HepG2 (cell line): ENCODE data around the gene RANGRF. TPM values are rescaled to one million over a fixed set of nuclear protein-coding genes. Genes with fewer than 3 reads are reported as not detected.

ENCODE experiments used
- ATAC-seq: fragments of 200-7000 bp; cut with Tn5 transposase; 3 replicates; pipeline ENCODE4 v1.9.1; 2020; ENCODE audit warnings: mild to moderate bottlenecking, moderate library complexity
- BruUV-seq: library from RNA; stranded (reverse); fragments of 400-500 nt; replicated peaks from 2 replicates; lab custom pipeline; 2021; lab: Mats Ljungman, UMichigan
- CTCF ChIA-PET: fragments of 300-600 bp; formaldehyde crosslinking; extraction: SDS; loops from one replicate; lab custom pipeline; 2021; ENCODE audit warnings: low total read pairs, inconsistent platforms, low intra/inter-chr PET ratio; lab: Yijun Ruan, JAX
- POLR2A ChIA-PET: fragments of 350-600 bp; sonication (Branson Sonifier 250); formaldehyde crosslinking; loops from one replicate; lab custom pipeline; 2020; ENCODE audit warnings: antibody characterized with exemption, inconsistent platforms; lab: Yijun Ruan, JAX
- DNase-seq: peaks from one replicate; pipeline ENCODE4 v3.0.0-alpha.2; 2015; ENCODE audit warnings: low spot score
- FAIRE-seq: peaks from 3 replicates; lab custom pipeline; 2011; peaks lifted over from hg19 to GRCh38; lab: Jason Lieb, UNC
- H2AFZ ChIP-seq: one replicate; pipeline ENCODE4 v1.6.1; 2011; ENCODE audit warnings: low read length, inconsistent platforms
- H3K27ac ChIP-seq: fragments of 300-600 bp; 3 replicates; pipeline ENCODE4 v1.8.0; 2011; ENCODE audit warnings: mixed run types, mild to moderate bottlenecking, mixed read lengths, low read length, inconsistent platforms; ENCODE audit not compliant: insufficient read depth; ENCODE audit errors: extremely low read length
- H3K27me3 ChIP-seq, 2 experiments: fragments of 200-600 bp in 1 of 2; 2 replicates in 1 of 2; 3 replicates in 1 of 2; pipeline versions ENCODE4 v1.6.0 to v1.8.0; 2011; ENCODE audit warnings: low read length in 2 of 2, mild to moderate bottlenecking in 2 of 2, moderate library complexity in 2 of 2, inconsistent platforms in 1 of 2; ENCODE audit not compliant: insufficient read depth in 2 of 2, control insufficient read depth in 1 of 2
- H3K36me3 ChIP-seq, 2 experiments: fragments of 200-600 bp in 1 of 2; replicated peaks in 1 of 2; 2 replicates in 1 of 2; 3 replicates in 1 of 2; pipeline versions ENCODE4 v1.5.1 to v1.8.0; 2011; ENCODE audit warnings: low read length in 2 of 2, inconsistent platforms in 1 of 2; ENCODE audit not compliant: insufficient read depth in 2 of 2, control insufficient read depth in 1 of 2
- H3K4me1 ChIP-seq: 2 replicates; pipeline ENCODE4 v1.5.1; 2012; ENCODE audit warnings: low read length, inconsistent platforms; ENCODE audit not compliant: insufficient read depth
- H3K4me2 ChIP-seq: 2 replicates; pipeline ENCODE4 v1.6.0; 2011; ENCODE audit warnings: low read depth, low read length, inconsistent platforms
- H3K4me3 ChIP-seq, 3 experiments: fragments of 200-600 bp in 1 of 3; sonication (generic), shearing (Covaris generic) in 1 of 3; replicated peaks in 1 of 3; 2 replicates each; pipeline ENCODE4 v1.5.1; 2011 to 2016; ENCODE audit warnings: low read length in 3 of 3, inconsistent platforms in 2 of 3, low read depth in 2 of 3, mild to moderate bottlenecking in 2 of 3, control low read depth in 1 of 3, mixed read lengths in 1 of 3; ENCODE audit not compliant: insufficient read depth in 1 of 3
- H3K79me2 ChIP-seq: one replicate; pipeline ENCODE4 v1.6.1; 2011; ENCODE audit warnings: low read length, inconsistent platforms; ENCODE audit not compliant: insufficient read depth
- H3K9ac ChIP-seq: 2 replicates; pipeline ENCODE4 v1.6.0; 2011; ENCODE audit warnings: mild to moderate bottlenecking, low read depth, low read length, inconsistent platforms; ENCODE audit not compliant: insufficient read depth
- H3K9me3 ChIP-seq: 2 replicates; pipeline ENCODE4 v1.5.1; 2012; ENCODE audit warnings: mild to moderate bottlenecking, low read length
- H4K20me1 ChIP-seq: 2 replicates; pipeline ENCODE4 v1.6.0; 2011; ENCODE audit warnings: inconsistent platforms, mild to moderate bottlenecking, low read length, moderate library complexity; ENCODE audit not compliant: insufficient read depth
- CBFB ChIP-seq: sonication (generic); formaldehyde crosslinking; IDR thresholded peaks from 2 replicates; pipeline ENCODE4 v1.4.0; 2020; ENCODE audit warnings: missing genetic modification reagents
- CREB3 ChIP-seq: sonication (generic); formaldehyde crosslinking; IDR thresholded peaks from 2 replicates; pipeline ENCODE4 v1.5.0; 2020; ENCODE audit warnings: missing genetic modification reagents
- CSRNP2 ChIP-seq: sonication (generic); formaldehyde crosslinking; conservative IDR thresholded peaks from 2 replicates; pipeline ENCODE4 v1.8.0; 2022; ENCODE audit warnings: low read depth, missing genetic modification reagents
- HNF1A ChIP-seq, 2 experiments: sonication (generic) in 1 of 2; formaldehyde crosslinking in 1 of 2; IDR thresholded peaks; 2 replicates each; pipeline versions ENCODE4 v1.4.0 to v1.6.1; 2016 to 2020; ENCODE audit warnings: borderline replicate concordance in 1 of 2, low read depth in 1 of 2, mild to moderate bottlenecking in 1 of 2, missing genetic modification reagents in 1 of 2
- HNF4A ChIP-seq: sonication (generic); formaldehyde crosslinking; IDR thresholded peaks from 2 replicates; pipeline ENCODE4 v1.4.0; 2020; ENCODE audit warnings: missing genetic modification reagents
- KDM4B ChIP-seq: sonication (generic); formaldehyde crosslinking; IDR thresholded peaks from 2 replicates; pipeline ENCODE4 v1.4.0; 2020; ENCODE audit warnings: missing genetic modification reagents
- MIXL1 ChIP-seq: IDR thresholded peaks from 2 replicates; pipeline ENCODE4 v1.6.1; 2016
- MTF1 ChIP-seq: sonication (generic); formaldehyde crosslinking; IDR thresholded peaks from 2 replicates; pipeline ENCODE4 v1.5.0; 2020; ENCODE audit warnings: missing genetic modification reagents
- RAD21 ChIP-seq: fragments of 450-650 bp; formaldehyde crosslinking; IDR thresholded peaks from 2 replicates; pipeline ENCODE4 v1.5.0; 2020; ENCODE audit warnings: mild to moderate bottlenecking
- RFXAP ChIP-seq: sonication (generic); formaldehyde crosslinking; IDR thresholded peaks from 2 replicates; pipeline ENCODE4 v1.4.0; 2020; ENCODE audit warnings: missing genetic modification reagents, borderline replicate concordance
- STAG1 ChIP-seq: sonication (generic); formaldehyde crosslinking; IDR thresholded peaks from 2 replicates; pipeline ENCODE4 v1.4.0; 2020; ENCODE audit warnings: missing genetic modification reagents
- YEATS2 ChIP-seq: sonication (generic); formaldehyde crosslinking; IDR thresholded peaks from 2 replicates; pipeline ENCODE4 v1.4.0; 2020; ENCODE audit warnings: missing genetic modification reagents, borderline replicate concordance
- ZKSCAN1 ChIP-seq: fragments of 150-350 bp; IDR thresholded peaks from 2 replicates; pipeline ENCODE4 v1.6.1; 2014; ENCODE audit warnings: low read length
- ZNF44 ChIP-seq: sonication (generic); formaldehyde crosslinking; IDR thresholded peaks from 2 replicates; pipeline ENCODE4 v1.5.1; 2020; ENCODE audit warnings: mild to moderate bottlenecking, missing genetic modification reagents
- WGBS: methylation state at CpG from one replicate; pipeline ENCODE4 v1.1.6; 2017; ENCODE audit warnings: low lambda C conversion rate; 5-methylcytosine and 5-hydroxymethylcytosine counted together
- in situ Hi-C: cut with HindIII; loops from 2 replicates; pipeline ENCODE4 v1.10.0; 2017; ENCODE audit warnings: low pct_unique_long_range_greater_than_20kb; ENCODE audit not compliant: extremely low pct_ligation_motif_present
- intact Hi-C: fragments of 100-400 bp; cut with micrococcal nuclease; formaldehyde crosslinking; loops from one replicate; pipeline ENCODE4 v1.10.0; 2022; ENCODE audit not compliant: unreplicated experiment
- polyA plus RNA-seq, 8 experiments: library from polyadenylated mRNA; depleted of rRNA in 3 of 8; stranded (reverse) in 7 of 8; unstranded in 1 of 8; fragments of >200 nt; fragmentation: Illumina TruSeq in 4 of 8; extraction: Trizol in 4 of 8; gene quantifications; 2 replicates each; pipeline versions ENCODE4 v1.2.1 to v1.2.3, GENCODE V29; 2011 to 2016; ENCODE audit warnings: low read depth in 4 of 8, missing spikeins in 1 of 8, mixed read lengths in 1 of 8; ENCODE audit not compliant: insufficient read depth in 1 of 8
- total RNA-seq, 5 experiments: library from RNA; depleted of rRNA; stranded (reverse); fragments of >200 nt; fragmentation: Illumina TruSeq; extraction: Trizol; gene quantifications; 2 replicates each; pipeline ENCODE4 v1.2.3, GENCODE V29; 2016; ENCODE audit warnings: low read depth in 1 of 5

Gene RANGRF
- total and polyA plus RNA-seq, 2 of the 13 experiments (the other 11 are each of a cell fraction or from before 2014, with no cell fraction given), result 18.6 to 40.7 TPM

- no peak overlapping the region for H3K4me2 ChIP-seq
- H3K4me3 ChIP-seq, result no peak overlapping the region
- 100% methylated on average over 6 of the region's 9 CpGs for WGBS
- no peaks in the 10 kb centered on the region for H3K27me3 ChIP-seq
- no peaks in the 10 kb centered on the region for H4K20me1 ChIP-seq
- H3K9me3 ChIP-seq, result no peaks in the 10 kb centered on the region
- no peak overlapping the region for H3K27ac ChIP-seq
- FAIRE-seq, result no peak
- CTCF ChIA-PET, result no interaction called here
- TF ChIP-seq ZNF44, result no peak
- TF ChIP-seq RAD21, result 0 out of 2 replicates have a peak, but pooled peaks have one; percentile 8
- no peak for TF ChIP-seq MIXL1
- TF ChIP-seq HNF4A (CRISPR knock-in tag), result no peak
- TF ChIP-seq CBFB, result no peak
- TF ChIP-seq STAG1, result peak; percentile 4; the same call in 1 of the 2 replicates
- no peak for TF ChIP-seq CSRNP2 (CRISPR knock-in tag)
- TF ChIP-seq MTF1 (CRISPR knock-in tag), result no peak
- no peak for TF ChIP-seq ZKSCAN1
- H3K4me1 ChIP-seq, result peaks cover 6% of the 10 kb centered on the region
- POLR2A ChIA-PET, result no interaction called here
- no peak overlapping the region for H3K9ac ChIP-seq
- intact Hi-C loops, result no loop called here
- no peak overlapping the region for H2AFZ ChIP-seq
- BruUV-seq, result no TSS peak
- H3K79me2 ChIP-seq, result peaks cover 16% of the 10 kb centered on the region
- peak; percentile 21 for DNase-seq
- ATAC-seq, result peak; percentile 89
- in situ Hi-C loops, result no loop called here
- peaks cover 25 to 57% of the 10 kb centered on the region in 2 experiments for H3K36me3 ChIP-seq
These were observed 33.0 kb upstream of the RANGRF start for GRCh38 chr17:8255499-8255898.

- no peak overlapping the region for H2AFZ ChIP-seq
- peaks cover 9% of the 10 kb centered on the region for H3K79me2 ChIP-seq
- no peak overlapping the region for H3K4me3 ChIP-seq
- H3K4me2 ChIP-seq, result no peak overlapping the region
- ChIA-PET CTCF (no interaction called here), POLR2A (no interaction called here)
- H3K4me1 ChIP-seq, result no peaks in the 10 kb centered on the region
- peaks cover 25 to 64% of the 10 kb centered on the region in 2 experiments for H3K36me3 ChIP-seq
- ATAC-seq (no peak), FAIRE-seq (no peak), DNase-seq (no peak)
- no peaks in the 10 kb centered on the region for H4K20me1 ChIP-seq
- in situ Hi-C loops, result no loop called here
- H3K9ac ChIP-seq, result no peak overlapping the region
- intact Hi-C loops, result no loop called here
- H3K27ac ChIP-seq, result no peak overlapping the region
- 98% methylated on average over 9 of the region's 10 CpGs for WGBS
- H3K27me3 ChIP-seq, result no peaks in the 10 kb centered on the region
- BruUV-seq, result no TSS peak
- no peaks in the 10 kb centered on the region for H3K9me3 ChIP-seq
- TF ChIP-seq KDM4B (CRISPR knock-in tag) (no peak), CREB3 (CRISPR knock-in tag) (no peak), YEATS2 (no peak), RFXAP (CRISPR knock-in tag) (no peak), HNF1A (IDR thresholded peaks at IDR 0.05; ENCODE audit: low read depth) (no peak), HNF1A (CRISPR knock-in tag; IDR thresholded peaks at IDR 0.05; ENCODE audit: borderline replicate concordance) (no peak)
These were observed 32.2 kb upstream of the RANGRF start for GRCh38 chr17:8256291-8256690.
